Limb (tissue), 2 donors: ENCODE results near the gene EHD4.

Source experiments
- DNase-seq, 2 donors: peaks; one replicate each; pipeline ENCODE4 v3.0.0-alpha.2; 2016; ENCODE audit errors: extremely low spot score in 2 of 2

Gene EHD4

DNA sequence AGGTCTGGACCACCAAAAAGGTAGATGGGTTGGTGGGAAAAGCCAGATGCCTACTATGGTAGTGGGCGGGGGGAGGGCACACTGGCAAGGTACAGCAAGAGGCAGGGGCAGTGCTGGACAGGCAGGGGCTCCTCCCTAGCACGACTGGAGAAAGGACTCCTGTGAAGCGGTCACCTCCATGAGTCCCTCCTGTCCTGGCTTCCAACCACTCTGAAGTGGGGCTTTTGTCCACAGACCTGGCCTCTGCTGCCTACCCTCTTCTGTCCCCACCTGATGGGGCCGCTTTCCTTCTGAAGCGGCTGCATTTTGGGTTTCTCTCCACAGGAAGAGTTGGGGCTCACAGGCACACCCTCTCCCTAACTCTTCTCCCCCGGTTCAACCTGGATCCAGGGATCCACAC lies 75.8 kb downstream of the EHD4 start:
- no peak for DNase-seq

DNA sequence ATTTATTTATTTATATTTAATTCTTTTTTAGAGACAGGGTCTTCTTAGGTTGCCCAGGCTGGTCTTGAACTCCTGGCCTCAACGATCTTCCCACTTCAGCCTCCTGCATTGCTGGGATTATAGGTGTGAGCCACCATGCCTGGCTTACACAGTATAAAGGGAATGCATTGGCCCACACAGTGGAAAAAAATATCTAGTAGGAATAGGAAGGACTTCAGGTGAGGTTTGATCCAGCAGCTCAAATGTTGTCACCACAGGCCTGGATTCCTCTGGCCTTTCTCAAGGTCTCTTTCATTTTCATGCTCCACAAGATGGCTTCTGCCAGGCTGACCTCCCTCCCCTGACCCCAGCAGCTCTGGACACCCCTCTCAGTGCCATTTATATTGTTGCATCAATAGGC lies 76.4 kb downstream of the EHD4 start:
- DNase-seq, result no peak

DNA sequence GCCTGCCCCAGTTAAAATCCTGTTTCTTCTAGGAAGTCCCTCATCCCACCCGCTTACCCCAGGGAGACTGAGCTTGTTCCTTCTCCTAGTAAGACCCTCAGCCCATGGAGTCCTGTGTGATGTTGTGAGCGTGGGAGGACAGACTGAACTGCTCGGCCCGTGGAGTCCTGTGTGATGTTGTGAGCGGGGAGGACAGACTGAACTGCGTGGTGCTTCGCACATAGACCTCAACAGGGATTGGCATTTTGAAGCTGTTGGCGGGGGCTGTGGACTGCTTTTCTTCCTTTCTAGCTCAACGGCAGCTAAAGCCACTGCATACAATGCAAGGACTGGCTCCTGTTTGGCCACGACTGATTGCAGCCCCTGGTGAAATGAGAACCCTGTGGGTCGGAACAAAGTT lies 76.9 kb downstream of the EHD4 start:
- DNase-seq, result no peak

DNA sequence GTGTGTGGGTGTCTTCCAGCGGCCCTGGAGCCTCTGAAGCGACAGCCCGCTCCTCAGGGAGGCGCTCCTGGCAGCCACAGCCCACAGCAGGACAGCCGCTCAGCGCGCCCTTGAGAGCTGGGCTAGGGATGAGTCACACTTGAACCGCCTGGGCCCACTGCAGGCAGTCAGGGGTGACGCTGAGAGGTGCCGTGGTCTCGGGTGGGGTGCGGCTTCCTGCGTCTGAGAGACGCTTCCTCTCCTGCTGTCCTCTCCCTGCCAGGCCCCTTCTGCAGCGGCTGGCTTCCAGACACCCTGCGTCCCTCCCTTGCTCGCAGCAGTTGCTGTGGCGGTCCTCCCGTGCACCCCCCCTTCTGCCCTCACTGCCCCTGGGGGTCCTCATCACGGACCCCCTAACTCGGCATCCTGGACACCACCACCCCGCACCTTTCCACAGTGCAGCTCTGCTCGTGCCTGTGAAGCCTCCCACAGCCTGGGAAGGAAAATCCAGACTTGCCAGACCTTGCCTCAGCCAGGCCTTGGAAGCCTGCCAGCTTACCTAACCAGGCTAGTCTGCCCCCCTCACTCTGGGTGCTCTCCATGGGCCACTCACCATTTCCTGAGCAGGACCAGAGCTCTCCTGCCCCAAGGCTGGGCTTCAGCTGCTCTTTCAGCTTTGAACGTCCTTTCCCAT lies 77.4 kb downstream of the EHD4 start:
- peak in 1 of 2 donors; percentile 50 for DNase-seq

DNA sequence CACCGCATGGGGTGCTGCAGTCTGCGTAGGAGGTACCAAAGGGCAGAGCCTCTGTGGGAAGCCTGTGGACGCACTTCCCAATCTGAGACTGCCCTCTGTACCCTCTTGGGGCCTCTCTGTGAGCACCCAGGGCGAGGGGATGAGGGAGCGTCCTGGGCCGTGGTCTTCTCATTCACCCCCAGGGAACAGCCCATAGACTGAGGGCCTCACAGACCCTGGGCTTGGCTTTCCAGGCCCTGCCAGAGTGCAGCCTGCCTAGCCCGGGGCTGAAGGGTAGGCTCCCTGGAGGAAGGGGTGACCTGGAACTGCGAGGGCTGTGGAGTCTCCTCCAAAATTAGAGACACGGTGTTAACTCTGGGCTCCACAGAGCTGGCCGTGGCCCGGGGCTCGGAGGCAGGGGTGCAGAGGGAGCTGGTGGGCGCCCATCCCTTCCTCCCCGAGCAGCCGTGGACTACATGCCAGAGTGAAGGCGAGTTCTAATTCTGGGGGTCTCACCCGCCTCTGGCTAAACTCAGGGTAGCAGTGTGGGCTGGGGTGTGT lies 78.0 kb downstream of the EHD4 start:
- no peak for DNase-seq

DNA sequence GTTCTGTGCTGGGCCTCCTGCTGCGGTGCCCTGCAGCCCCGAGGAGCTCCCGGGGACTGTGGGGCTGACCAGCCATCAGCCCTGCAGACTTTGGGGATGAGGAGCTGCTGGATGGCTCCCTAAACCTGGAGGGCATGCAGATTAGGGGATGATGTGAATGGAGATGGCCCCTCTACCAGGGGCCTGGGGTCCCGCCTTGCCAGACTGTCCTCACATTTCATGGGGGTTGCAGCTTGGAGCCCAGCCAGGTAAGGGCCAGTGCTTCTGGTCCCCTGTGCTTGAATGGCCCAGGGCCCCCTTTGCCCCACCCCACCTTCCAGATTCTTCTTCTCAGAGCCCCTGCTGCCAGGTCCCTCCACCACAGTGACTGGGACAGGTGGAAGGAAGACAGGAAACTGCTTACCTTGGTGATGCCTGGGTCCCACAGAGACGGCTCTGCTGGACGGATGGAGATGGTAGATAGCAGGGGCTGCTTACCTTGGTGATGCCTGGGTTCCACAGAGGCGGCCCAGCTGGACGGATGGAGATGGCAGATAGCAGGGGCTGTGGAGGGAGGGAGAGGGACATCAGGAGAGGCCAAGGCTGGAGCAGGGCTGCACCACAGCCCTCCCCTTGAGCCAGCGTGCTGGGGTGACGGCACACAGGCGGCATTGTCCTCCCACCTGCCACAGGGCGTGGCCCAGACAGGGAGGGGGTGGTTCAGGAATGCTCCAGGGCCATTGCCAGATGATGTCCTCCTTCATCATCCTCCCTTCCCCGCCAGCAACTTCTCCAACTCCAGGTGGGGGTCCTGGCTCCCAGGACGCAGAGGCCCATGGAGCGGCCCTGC lies 78.7 kb downstream of the EHD4 start, which contains the start of gene SPTBN5:
Gene SPTBN5 (minus strand): TSS at position 632 of the 829 bp plus-strand sequence. CDS start 556 bp downstream, at position 76.
- DNase-seq, result no peak

DNA sequence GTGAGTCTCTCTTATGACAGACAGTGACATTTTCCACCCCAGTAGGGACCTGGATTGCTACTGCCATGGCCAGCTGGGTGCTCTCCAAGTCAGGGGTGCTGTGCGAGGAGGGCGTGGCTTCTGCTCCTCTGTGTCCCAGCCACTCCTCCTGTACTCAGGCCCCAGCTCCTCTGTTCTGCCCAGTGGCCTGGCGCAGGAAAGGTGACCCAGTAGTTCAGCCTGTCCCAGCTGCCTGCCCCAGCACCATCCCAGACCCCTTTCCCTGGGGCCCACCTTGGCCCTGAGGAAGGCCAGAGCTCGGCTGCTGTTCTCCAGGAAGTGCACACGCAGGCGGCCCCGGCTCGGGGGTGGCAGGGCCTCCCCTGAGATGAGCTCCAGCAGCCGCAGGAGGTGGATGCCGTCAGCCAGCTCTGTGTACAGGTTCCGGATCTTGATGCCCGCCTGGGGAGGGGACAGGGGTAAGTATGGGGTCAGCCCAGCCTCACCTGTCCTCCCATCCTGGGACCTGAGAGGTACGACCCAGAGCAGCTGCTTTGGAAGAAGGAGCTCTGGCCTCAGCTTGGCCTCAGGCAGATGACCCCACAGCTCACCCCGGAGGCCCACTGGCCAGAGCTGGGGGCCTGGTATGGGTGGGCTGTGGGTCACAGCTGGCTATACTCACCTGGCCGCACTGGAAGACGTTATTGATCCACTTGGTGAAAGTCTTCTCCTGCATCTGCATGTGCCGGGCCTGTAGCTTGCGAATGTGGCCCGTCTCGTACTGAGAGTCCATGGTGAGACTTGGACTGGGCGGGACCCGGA lies 79.5 kb downstream of the EHD4 start:
- no peak for DNase-seq

DNA sequence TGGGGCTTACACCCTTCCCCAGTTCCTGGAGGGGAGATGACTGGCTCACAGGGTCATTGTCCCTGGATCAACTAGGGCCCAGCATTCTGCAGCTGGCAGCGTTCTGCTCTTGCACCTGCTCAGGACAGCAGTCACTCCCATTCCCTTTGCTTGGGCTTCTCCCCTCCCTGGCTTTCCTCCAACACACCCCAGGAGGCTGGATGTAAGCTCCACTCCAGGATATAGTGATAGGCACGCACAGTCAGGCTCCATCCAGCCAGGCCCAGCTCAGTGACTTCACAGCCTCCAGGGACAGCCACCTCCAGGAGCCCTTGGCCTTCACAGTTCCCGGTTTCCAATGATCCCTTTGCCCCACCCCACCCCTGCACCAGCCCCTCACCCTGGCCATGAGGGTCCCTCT lies 80.4 kb downstream of the EHD4 start:
- DNase-seq, result no peak

DNA sequence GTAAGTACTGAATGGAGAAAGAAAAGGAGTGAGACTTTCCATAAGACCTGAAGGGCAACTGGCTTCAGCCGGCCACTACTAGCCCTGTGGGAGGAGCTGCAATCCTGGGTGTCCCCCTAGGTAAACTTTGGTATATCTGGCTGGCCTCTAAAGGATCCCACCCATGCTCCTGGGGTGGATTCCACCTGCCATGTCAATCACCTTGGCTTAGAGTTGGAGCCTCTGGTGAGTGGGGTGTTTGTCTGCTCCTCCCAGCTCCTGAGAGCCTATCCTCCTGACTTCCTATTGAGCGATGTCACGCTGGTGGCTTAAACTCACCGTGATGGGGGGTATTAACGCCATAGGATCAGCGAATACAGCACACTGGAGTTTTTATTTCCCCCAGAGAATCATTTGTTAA lies 81.1 kb downstream of the EHD4 start:
- no peak for DNase-seq

DNA sequence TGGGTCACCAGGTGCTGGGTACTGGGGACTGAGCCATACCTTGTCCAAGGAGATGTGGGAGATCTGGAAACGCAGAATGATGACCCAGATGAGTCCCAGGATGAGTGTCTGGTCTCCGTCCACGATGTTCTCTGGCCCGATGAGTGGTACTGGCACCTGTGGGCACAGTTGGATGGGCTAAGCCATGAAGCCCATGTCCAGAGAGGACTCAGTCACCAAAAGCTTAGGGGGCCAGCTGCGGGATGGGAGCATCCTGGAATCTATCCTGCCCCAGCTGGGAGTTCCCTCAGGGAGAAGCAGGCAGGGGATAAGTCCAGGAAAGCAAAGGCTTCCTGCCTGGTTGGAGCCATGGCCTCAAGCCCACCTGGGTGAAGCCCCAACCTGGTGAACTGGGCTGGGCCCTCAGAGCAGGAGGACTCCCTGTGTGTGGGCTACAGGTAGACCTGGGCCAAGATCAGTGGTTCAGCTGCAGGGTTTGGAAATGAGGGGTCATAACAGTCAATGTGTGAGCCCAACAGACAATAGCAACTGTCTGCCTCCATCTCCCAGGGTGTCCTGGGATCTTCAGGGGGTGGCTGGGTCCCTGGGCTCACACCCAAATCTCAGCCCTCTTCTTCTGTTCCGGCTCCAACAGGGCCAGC lies 82.2 kb downstream of the EHD4 start:
- no peak for DNase-seq

DNA sequence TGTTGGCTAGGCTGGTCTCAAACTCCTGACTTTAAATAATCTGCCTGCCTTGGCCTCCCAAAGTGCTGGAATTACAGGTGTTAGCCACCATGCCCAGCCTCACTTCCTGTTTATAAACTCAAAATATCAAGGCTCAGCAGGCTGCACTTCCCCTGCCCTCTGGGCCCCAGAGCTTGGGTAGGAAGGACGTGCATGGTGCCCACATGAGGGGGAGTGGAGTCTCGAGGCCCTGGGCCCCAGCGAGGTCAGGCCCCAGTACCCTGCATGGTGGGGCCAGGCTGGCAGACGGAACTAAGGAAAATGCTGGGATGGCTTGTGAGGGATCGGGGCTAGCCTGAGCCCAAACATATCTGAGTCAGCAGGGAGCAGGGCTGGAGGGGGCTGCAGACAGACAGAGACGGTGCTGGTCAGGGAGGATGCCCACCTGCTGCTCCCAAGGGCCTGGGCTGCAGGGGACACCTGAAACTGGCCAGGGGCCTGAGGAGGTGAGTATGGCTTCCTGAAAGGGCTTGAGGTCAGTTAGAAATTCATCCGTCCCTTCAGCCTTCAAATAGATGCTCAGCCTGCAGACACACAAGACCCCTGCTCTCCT lies 83.6 kb downstream of the EHD4 start:
- no peak for DNase-seq

DNA sequence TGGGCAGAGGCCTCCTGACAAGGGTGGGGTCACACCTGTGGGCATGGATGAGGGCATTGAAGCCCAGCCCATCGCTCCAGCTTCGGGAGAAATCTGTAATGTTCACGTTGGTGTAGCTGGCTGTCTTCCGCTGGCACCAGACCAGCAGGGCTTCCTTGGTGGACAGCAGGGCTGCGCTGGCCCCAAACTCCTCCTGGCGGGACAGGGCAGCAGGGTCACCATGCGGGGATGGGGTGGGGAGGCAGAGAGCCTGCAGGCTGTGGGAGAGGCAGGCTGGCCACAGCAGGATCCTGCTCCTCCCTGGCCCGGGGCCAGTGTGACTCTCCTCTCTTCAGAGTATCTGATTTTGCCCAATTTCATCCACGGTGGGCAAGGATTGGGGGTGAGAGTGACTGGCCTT lies 84.5 kb downstream of the EHD4 start:
- no peak for DNase-seq

DNA sequence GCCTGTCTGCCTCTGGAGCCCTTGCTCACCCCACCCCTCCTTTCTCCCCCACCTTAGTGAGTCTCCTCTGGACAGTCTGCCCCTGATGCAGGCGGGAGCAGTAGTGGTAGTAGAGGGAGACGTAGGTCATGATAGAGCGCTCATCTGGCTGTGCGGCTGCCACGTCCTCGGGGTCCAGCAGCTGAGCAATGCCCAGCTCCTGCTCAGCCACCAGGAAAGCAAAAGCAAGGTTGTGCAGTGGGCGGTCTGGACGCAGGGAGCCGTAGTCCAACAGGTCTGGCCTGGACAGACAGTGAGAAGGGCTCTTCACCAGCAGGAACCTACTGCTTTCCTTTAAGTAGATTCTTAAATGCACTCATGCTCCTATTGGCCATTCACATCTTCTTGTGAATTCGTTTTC lies 85.2 kb downstream of the EHD4 start:
- DNase-seq, result no peak

DNA sequence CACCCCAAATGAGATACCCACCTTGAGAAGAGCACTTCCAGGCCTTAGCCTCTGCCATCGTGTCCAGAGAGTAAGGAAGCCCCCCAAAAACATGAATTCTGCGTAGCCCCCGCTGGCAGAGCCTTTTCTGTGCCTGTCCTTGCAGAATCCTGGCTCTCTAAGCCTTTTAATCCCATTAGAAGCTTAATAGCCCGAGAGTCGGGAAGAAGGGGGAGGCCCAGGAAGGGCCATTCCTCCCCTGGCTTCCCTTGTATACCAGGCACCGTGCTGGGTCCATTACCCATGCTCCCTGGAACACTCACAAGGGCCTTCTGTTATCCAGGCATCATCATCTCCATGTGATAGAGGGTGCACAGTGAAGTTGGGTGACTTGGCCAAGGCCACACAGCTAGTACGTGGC lies 85.6 kb downstream of the EHD4 start:
- DNase-seq, result no peak

DNA sequence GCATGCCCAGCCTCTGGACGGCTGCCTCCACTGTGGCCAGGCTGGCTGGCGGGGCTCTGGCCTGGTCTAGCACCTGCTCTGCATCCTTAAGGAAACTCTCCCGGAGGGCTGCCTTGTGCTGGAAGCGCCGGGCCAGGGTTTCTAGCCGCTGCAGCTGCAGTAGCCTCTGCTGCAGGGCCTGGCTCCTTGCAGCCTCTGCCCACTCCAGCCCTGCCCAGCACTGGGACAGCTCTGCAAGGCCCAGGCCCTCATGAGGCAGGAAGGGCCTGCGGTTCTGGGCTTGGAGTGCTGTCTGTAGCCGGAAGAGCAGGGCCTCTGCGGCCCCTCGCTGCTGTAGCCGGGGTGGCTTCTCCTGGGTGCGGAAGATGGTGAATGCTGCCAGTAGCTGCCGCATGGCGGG lies 86.5 kb downstream of the EHD4 start:
- DNase-seq, result no peak

DNA sequence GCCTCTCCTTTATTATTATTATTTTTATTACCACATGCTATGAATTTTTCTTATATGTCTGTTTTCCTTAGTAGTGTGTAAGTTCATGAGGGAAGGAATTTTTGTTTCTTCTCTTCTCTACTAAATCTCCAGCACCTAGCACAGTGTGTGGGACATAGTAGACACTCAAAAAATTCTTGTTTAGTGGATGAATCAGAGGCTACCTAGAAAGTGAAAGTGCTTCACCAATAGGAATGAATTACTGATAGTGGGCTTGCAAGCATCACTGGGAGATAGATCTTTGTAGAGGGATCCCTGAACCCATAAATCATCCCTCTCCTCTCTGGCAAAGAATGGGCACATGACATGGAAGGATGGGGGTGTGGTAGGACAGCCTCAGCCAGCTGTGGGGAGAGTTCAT lies 87.0 kb downstream of the EHD4 start:
- no peak for DNase-seq

DNA sequence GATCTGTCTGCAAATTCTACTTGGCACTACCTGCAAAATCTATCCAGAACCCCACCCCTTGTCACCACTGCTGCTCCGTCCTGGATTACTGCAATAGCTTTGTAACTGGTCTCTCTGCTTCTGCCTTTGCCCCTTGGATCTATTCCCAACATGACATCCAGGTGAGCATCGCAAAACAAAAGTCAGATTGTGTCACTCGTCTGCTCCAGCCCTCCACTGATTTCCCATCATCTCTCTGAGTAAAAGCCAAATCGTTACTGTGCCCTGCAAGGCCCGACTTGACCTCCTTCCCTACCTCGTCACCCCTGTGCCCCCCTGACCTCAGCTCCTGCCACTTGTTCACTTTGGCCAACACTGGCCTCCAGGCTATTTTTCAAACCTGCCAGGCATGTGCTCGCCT lies 87.9 kb downstream of the EHD4 start:
- no peak for DNase-seq

DNA sequence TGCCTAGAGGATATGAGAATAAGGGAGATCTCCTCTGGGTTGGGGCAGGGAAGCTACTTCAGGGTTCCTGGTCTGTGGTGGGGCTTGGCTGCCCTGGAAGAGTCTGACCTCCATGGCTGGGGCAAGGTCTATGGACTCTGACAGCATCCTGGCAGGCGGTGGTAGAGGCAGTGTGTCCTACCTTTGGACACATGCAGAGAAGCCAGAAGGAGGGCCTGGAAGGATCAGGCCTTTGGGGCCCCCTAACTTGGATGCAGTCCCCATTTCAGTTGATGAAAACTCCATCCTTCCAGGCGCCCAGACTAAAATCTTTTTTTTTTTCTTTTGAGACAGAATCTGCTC lies 88.9 kb downstream of the EHD4 start:
- DNase-seq, result no peak

DNA sequence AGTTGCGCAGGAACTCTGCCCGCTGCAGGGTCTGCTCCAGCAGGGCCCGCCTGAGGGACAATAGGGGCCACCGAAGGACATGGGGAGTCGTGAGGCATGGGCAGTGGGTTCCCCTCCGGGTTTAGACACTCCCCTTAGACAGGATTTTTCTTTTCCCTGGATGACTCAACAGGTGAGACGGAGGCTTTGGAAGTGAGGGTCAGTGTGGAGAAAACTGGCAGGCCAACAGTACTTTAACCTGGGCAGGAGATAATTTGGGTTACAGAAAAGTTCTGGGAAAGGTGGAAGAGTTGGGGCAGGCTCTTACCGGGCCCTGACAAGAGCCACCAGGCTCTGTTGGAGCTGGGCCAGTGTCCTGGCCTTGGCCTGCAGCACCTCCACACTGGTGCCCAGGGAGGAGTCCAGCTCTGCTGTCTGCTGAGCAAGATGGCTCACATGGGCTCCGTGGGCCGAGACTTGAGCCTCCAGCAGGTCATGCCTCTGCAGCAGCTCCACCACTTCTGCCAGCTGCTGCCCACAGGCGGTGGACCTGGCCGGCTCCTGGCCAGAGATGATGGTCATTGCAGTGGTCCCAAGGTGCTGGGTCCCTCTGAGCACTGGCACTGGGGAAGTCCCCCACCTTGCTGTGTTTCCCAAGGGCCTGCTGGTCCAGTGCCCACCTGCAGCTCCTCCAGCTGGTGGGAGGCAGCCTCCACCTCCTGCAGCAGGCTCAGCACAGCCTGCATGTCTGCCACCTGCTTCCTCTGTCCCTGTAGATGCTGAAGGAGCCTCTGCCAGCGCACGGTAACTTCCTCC lies 89.5 kb downstream of the EHD4 start:
- no peak for DNase-seq

DNA sequence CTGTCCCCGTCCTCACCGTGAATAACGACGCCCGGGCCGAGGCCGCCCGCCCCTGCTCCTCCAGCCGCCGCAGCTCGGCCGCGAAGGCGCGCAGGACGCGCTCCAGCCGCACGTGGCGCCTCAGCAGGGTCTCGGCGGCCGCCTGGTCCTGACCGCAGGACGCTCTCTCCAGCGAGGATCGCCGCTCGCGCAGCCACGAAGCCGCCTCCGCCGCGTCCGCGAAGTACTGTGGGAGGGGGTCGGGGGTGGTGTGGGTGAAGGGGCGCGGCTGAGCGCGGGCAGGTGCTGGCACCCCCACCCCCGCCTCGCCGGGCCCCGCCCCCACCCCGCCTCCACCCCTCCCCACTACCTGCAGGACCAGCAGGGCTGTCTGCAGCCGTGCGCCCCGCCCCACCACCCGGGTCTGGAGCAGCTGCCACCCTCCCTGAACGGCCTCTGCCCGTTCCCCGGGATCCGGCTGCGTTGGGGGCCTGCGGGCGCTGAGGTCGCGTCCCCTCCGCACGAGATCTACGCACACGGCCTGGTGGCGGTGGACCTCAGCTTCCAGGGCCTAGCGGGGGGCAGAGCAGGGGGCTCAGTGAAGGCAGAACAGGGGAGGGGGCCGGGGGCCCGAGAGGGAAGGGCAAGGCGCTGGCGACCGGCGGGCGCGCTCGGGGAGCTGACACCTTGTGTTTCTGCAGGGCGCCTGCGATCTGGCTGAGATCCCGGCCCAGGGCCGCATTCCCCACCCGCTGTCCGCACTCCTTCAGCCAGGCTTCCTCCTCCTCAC lies 90.3 kb downstream of the EHD4 start:
- DNase-seq, result peak in 1 of 2 donors; percentile 46
